HepG2 (cell line): ENCODE measurements around the gene HNRNPA1. TPM values are rescaled to one million over a fixed set of nuclear protein-coding genes. Genes with fewer than 3 reads are reported as not detected.

ENCODE experiments used
- CBFB ChIP-seq: sonication (generic); formaldehyde crosslinking; IDR thresholded peaks from 2 replicates; pipeline ENCODE4 v1.4.0; 2020; ENCODE audit warnings: missing genetic modification reagents
- CEBPG ChIP-seq: IDR thresholded peaks from 2 replicates; pipeline ENCODE4 v1.6.1; 2016
- CREB1 ChIP-seq, 2 experiments: fragments of 450-650 bp in 1 of 2; IDR thresholded peaks; 2 replicates each; pipeline ENCODE4 v1.6.1; 2016 to 2017; ENCODE audit warnings: control low read depth in 1 of 2, mild to moderate bottlenecking in 1 of 2, missing compliant biosample characterization in 1 of 2, missing genetic modification characterization in 1 of 2
- HDAC1 ChIP-seq: sonication (generic); formaldehyde crosslinking; IDR thresholded peaks from 2 replicates; pipeline ENCODE4 v1.5.1; 2020; ENCODE audit warnings: mild to moderate bottlenecking, missing genetic modification reagents
- MBD4 ChIP-seq: IDR thresholded peaks from 2 replicates; pipeline ENCODE4 v1.6.1; 2012; ENCODE audit warnings: low read length, inconsistent platforms, borderline replicate concordance
- MED1 ChIP-seq: sonication (generic); formaldehyde crosslinking; IDR thresholded peaks from 2 replicates; pipeline ENCODE4 v1.4.0; 2020; ENCODE audit warnings: missing genetic modification reagents
- NCOA1 ChIP-seq: sonication (generic); formaldehyde crosslinking; IDR thresholded peaks from 2 replicates; pipeline ENCODE4 v1.9.0; 2021; ENCODE audit warnings: missing genetic modification reagents
- NCOA2 ChIP-seq: sonication (generic); formaldehyde crosslinking; IDR thresholded peaks from 2 replicates; pipeline ENCODE4 v1.8.0; 2022; ENCODE audit warnings: inconsistent platforms
- NR2C2 ChIP-seq: sonication (generic); formaldehyde crosslinking; IDR thresholded peaks from 2 replicates; pipeline ENCODE4 v1.4.0; 2020; ENCODE audit warnings: missing genetic modification reagents, mild to moderate bottlenecking, moderate library complexity, borderline replicate concordance
- PAF1 ChIP-seq: IDR thresholded peaks from 2 replicates; pipeline ENCODE4 v1.6.1; 2016; ENCODE audit warnings: missing genetic modification reagents, missing compliant biosample characterization
- RNF2 ChIP-seq: fragments of 450-650 bp; conservative IDR thresholded peaks from 2 replicates; pipeline ENCODE4 v1.6.1; 2016; ENCODE audit warnings: low read depth
- SIX1 ChIP-seq: sonication (generic); formaldehyde crosslinking; IDR thresholded peaks from 2 replicates; pipeline ENCODE4 v1.4.0; 2020; ENCODE audit warnings: missing genetic modification reagents, borderline replicate concordance
- SMYD3 ChIP-seq: sonication (generic); formaldehyde crosslinking; IDR thresholded peaks from 2 replicates; pipeline ENCODE4 v1.8.1; 2023; ENCODE audit warnings: mild to moderate bottlenecking, missing genetic modification reagents
- SOX13 ChIP-seq, 3 experiments: fragments of 450-650 bp in 1 of 3; sonication (generic) in 1 of 3; formaldehyde crosslinking in 1 of 3; IDR thresholded peaks in 2 of 3; conservative IDR thresholded peaks in 1 of 3; 2 replicates each; pipeline versions ENCODE4 v1.5.0 to v1.6.1; 2016 to 2020; ENCODE audit warnings: antibody characterized with exemption in 1 of 3, mild to moderate bottlenecking in 1 of 3, missing compliant biosample characterization in 1 of 3, missing genetic modification reagents in 1 of 3, moderate library complexity in 1 of 3
- TEAD3 ChIP-seq: optimal IDR thresholded peaks from 2 replicates; pipeline ENCODE3; 2016; ENCODE audit warnings: borderline replicate concordance
- ZNF12 ChIP-seq: sonication (generic); formaldehyde crosslinking; IDR thresholded peaks from 2 replicates; pipeline ENCODE4 v1.5.0; 2020; ENCODE audit warnings: missing genetic modification reagents
- ZNF672 ChIP-seq: sonication (generic); formaldehyde crosslinking; IDR thresholded peaks from 2 replicates; pipeline ENCODE4 v1.8.1; 2022; ENCODE audit warnings: missing genetic modification reagents
- ZNF777 ChIP-seq: sonication (generic); formaldehyde crosslinking; IDR thresholded peaks from 2 replicates; pipeline ENCODE4 v1.4.0; 2020; ENCODE audit warnings: missing genetic modification reagents
- polyA plus RNA-seq, 8 experiments: library from polyadenylated mRNA; depleted of rRNA in 3 of 8; stranded (reverse) in 7 of 8; unstranded in 1 of 8; fragments of >200 nt; fragmentation: Illumina TruSeq in 4 of 8; extraction: Trizol in 4 of 8; gene quantifications; 2 replicates each; pipeline versions ENCODE4 v1.2.1 to v1.2.3, GENCODE V29; 2011 to 2016; ENCODE audit warnings: low read depth in 4 of 8, missing spikeins in 1 of 8, mixed read lengths in 1 of 8; ENCODE audit not compliant: insufficient read depth in 1 of 8
- total RNA-seq, 5 experiments: library from RNA; depleted of rRNA; stranded (reverse); fragments of >200 nt; fragmentation: Illumina TruSeq; extraction: Trizol; gene quantifications; 2 replicates each; pipeline ENCODE4 v1.2.3, GENCODE V29; 2016; ENCODE audit warnings: low read depth in 1 of 5
- TF ChIP-seq, protein P1 (sequence below): IDR thresholded peaks from 2 replicates; pipeline ENCODE4 v1.4.0; 2020; ENCODE audit warnings: mild to moderate bottlenecking, missing genetic modification reagents
- TF ChIP-seq, protein P2 (sequence below): sonication (generic); formaldehyde crosslinking; IDR thresholded peaks from 2 replicates; pipeline ENCODE4 v1.5.0; 2020; ENCODE audit warnings: missing genetic modification reagents
- TF ChIP-seq, protein P3 (sequence below): sonication (generic); formaldehyde crosslinking; IDR thresholded peaks from 2 replicates; pipeline ENCODE4 v1.4.0; 2020; ENCODE audit warnings: mild to moderate bottlenecking, missing genetic modification reagents, borderline replicate concordance
- TF ChIP-seq, protein P4 (sequence below), 2 experiments: fragments of 450-650 bp in 1 of 2; sonication (generic) in 1 of 2; formaldehyde crosslinking; IDR thresholded peaks; 2 replicates each; pipeline versions ENCODE4 v1.5.0 to v1.8.0; 2020 to 2022; ENCODE audit warnings: mild to moderate bottlenecking in 1 of 2, missing genetic modification reagents in 1 of 2

The HNRNPA1 gene
- total and polyA plus RNA-seq, 2 of the 13 experiments (the other 11 are each of a cell fraction or from before 2014, with no cell fraction given), result 535 to 1,820 TPM

DNA sequence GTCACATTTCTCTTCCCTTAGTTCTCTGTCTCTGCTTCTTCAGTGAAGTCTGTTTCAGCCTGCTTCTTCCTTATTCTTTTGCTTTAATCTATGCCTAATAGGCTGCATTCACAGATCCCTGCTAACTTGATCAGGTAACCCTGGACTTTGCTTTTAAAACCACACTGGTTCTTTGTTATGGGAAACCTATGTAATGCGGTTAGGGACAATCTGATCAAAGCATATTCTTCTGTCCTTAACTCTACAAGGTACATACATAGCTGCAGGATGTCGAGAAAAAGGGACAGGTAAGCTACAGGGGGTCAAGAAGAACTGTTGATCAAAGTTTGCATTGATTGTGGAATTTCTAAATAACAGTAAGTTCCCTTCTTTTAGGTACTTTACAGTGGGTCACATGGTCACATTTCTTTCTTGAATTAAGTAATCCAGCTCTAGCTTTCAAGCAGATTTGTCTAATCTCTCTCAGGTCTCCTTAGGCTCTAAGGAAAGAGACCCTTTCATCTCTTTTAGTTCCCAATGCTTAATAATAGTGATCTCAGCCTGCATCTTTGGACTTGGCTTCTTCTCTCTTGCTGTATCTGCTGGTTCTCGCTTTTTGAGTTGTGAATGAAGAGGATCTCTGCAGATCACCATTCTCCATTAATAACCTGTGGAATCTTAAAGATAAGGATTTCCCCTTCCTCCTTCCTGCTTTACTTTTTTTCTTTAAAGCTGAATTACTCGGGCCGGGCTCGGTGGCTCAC, 48.2 kb downstream of the HNRNPA1 start (continued):
- TF ChIP-seq, protein P1, sequence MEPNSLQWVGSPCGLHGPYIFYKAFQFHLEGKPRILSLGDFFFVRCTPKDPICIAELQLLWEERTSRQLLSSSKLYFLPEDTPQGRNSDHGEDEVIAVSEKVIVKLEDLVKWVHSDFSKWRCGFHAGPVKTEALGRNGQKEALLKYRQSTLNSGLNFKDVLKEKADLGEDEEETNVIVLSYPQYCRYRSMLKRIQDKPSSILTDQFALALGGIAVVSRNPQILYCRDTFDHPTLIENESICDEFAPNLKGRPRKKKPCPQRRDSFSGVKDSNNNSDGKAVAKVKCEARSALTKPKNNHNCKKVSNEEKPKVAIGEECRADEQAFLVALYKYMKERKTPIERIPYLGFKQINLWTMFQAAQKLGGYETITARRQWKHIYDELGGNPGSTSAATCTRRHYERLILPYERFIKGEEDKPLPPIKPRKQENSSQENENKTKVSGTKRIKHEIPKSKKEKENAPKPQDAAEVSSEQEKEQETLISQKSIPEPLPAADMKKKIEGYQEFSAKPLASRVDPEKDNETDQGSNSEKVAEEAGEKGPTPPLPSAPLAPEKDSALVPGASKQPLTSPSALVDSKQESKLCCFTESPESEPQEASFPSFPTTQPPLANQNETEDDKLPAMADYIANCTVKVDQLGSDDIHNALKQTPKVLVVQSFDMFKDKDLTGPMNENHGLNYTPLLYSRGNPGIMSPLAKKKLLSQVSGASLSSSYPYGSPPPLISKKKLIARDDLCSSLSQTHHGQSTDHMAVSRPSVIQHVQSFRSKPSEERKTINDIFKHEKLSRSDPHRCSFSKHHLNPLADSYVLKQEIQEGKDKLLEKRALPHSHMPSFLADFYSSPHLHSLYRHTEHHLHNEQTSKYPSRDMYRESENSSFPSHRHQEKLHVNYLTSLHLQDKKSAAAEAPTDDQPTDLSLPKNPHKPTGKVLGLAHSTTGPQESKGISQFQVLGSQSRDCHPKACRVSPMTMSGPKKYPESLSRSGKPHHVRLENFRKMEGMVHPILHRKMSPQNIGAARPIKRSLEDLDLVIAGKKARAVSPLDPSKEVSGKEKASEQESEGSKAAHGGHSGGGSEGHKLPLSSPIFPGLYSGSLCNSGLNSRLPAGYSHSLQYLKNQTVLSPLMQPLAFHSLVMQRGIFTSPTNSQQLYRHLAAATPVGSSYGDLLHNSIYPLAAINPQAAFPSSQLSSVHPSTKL (CRISPR knock-in tag), result peak; percentile 68
- TF ChIP-seq MED1 (CRISPR knock-in tag), result peak; percentile 9; the same call in 1 of the 2 replicates
- TF ChIP-seq HDAC1, result 0 out of 2 replicates have a peak, but pooled peaks have one; percentile 47
- TF ChIP-seq, protein P2, sequence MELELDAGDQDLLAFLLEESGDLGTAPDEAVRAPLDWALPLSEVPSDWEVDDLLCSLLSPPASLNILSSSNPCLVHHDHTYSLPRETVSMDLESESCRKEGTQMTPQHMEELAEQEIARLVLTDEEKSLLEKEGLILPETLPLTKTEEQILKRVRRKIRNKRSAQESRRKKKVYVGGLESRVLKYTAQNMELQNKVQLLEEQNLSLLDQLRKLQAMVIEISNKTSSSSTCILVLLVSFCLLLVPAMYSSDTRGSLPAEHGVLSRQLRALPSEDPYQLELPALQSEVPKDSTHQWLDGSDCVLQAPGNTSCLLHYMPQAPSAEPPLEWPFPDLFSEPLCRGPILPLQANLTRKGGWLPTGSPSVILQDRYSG (CRISPR knock-in tag), result no peak
- peak; percentile 75 for TF ChIP-seq TEAD3 (CRISPR knock-in tag)
- no peak for TF ChIP-seq CREB1 (IDR thresholded peaks at IDR 0.05)
- TF ChIP-seq CREB1 (CRISPR knock-in tag; IDR thresholded peaks at IDR 0.05), result 0 out of 2 replicates have a peak, but pooled peaks have one; percentile 49
- TF ChIP-seq CBFB (CRISPR knock-in tag), result peak; percentile 42; the same call in 1 of the 2 replicates
- TF ChIP-seq NCOA1 (CRISPR knock-in tag), result peak; percentile 25; the same call in 1 of the 2 replicates
- TF ChIP-seq SIX1 (CRISPR knock-in tag), result 0 out of 2 replicates have a peak, but pooled peaks have one; percentile 12
- TF ChIP-seq, protein P3, sequence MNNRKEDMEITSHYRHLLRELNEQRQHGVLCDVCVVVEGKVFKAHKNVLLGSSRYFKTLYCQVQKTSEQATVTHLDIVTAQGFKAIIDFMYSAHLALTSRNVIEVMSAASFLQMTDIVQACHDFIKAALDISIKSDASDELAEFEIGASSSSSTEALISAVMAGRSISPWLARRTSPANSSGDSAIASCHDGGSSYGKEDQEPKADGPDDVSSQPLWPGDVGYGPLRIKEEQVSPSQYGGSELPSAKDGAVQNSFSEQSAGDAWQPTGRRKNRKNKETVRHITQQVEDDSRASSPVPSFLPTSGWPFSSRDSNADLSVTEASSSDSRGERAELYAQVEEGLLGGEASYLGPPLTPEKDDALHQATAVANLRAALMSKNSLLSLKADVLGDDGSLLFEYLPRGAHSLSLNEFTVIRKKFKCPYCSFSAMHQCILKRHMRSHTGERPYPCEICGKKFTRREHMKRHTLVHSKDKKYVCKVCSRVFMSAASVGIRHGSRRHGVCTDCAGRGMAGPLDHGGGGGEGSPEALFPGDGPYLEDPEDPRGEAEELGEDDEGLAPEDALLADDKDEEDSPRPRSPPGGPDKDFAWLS (CRISPR knock-in tag), result no peak
- TF ChIP-seq NR2C2 (CRISPR knock-in tag), result no peak
- TF ChIP-seq SMYD3 (CRISPR knock-in tag), result 0 out of 2 replicates have a peak, but pooled peaks have one; percentile 36
- TF ChIP-seq NCOA2 (CRISPR knock-in tag), result peak; percentile 37; the same call in 1 of the 2 replicates
- no peak for TF ChIP-seq RNF2
- peak; percentile 72; the same call in 1 of the 2 replicates for TF ChIP-seq MBD4
- TF ChIP-seq, protein P4, sequence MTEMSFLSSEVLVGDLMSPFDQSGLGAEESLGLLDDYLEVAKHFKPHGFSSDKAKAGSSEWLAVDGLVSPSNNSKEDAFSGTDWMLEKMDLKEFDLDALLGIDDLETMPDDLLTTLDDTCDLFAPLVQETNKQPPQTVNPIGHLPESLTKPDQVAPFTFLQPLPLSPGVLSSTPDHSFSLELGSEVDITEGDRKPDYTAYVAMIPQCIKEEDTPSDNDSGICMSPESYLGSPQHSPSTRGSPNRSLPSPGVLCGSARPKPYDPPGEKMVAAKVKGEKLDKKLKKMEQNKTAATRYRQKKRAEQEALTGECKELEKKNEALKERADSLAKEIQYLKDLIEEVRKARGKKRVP (CRISPR knock-in tag; IDR thresholded peaks at IDR 0.05), result no peak
- no peak for TF ChIP-seq ZNF672 (CRISPR knock-in tag)
- 0 out of 2 replicates have a peak, but pooled peaks have one; percentile 1 for TF ChIP-seq CEBPG (CRISPR knock-in tag)
- no peak for TF ChIP-seq PAF1 (CRISPR knock-in tag)
- 0 out of 2 replicates have a peak, but pooled peaks have one; percentile 19 for TF ChIP-seq ZNF12
- no peak for TF ChIP-seq ZNF777 (CRISPR knock-in tag)
- TF ChIP-seq SOX13 (IDR thresholded peaks at IDR 0.05), result no peak
- peak in 1 of 2 experiments; percentile 77; a peak in 2 of 4 replicates for TF ChIP-seq SOX13 (CRISPR knock-in tag; conservative IDR thresholded peaks at IDR 0.05 in 1 of 2, IDR thresholded peaks at IDR 0.05 in 1 of 2)
